ENCODE measurements around the gene ELK3.

Gene ELK3

GRCh38 chr12:96189781-96190180 lies 4.4 kb upstream of the ELK3 start:
- DNase-seq: no peak

GRCh38 chr12:96190413-96191108 lies 3.6 kb upstream of the ELK3 start:
- DNase-seq: no peak

GRCh38 chr12:96192926-96193573 lies 1.1 kb upstream of the ELK3 start:
- DNase-seq: no peak

- DNase-seq: no peak
These were observed 358 bp downstream of the ELK3 start for GRCh38 chr12:96194576-96194889.

- DNase-seq: peak; percentile 62
These were observed 1.0 kb downstream of the ELK3 start for GRCh38 chr12:96194971-96195844.

- DNase-seq: peak; percentile 12
These were observed 1.8 kb downstream of the ELK3 start for GRCh38 chr12:96195845-96196451.

- DNase-seq: no peak
These were observed 2.6 kb downstream of the ELK3 start for GRCh38 chr12:96196781-96197180.

GRCh38 chr12:96197503-96198272 lies 3.5 kb downstream of the ELK3 start:
- no peak for DNase-seq

GRCh38 chr12:96198965-96199364 lies 4.8 kb downstream of the ELK3 start:
- no peak for DNase-seq

- DNase-seq: no peak
These were observed 5.3 kb downstream of the ELK3 start for GRCh38 chr12:96199464-96199863.

GRCh38 chr12:96201272-96202227 lies 7.4 kb downstream of the ELK3 start:
- DNase-seq: no peak

- DNase-seq: no peak
These were observed 10.2 kb downstream of the ELK3 start for GRCh38 chr12:96204381-96204780.

- DNase-seq: no peak
These were observed 11.7 kb downstream of the ELK3 start for GRCh38 chr12:96205908-96206307.

- DNase-seq: no peak
These were observed 12.9 kb downstream of the ELK3 start for GRCh38 chr12:96206936-96207662.

- no peak for DNase-seq
These were observed 14.2 kb downstream of the ELK3 start for GRCh38 chr12:96208346-96208745.

GRCh38 chr12:96208801-96209549 lies 14.8 kb downstream of the ELK3 start:
- no peak for DNase-seq

GRCh38 chr12:96210376-96211055 lies 16.3 kb downstream of the ELK3 start:
- DNase-seq: peak; percentile 21

GRCh38 chr12:96211988-96212387 lies 17.8 kb downstream of the ELK3 start:
- DNase-seq: no peak

All from activated gamma-delta T cell treated with Interleukin-2 at 50 U/mL for 16 hours (primary cell).